GM23338 (cell line): Measurements from ENCODE around the gene ZNF518A. TPM values are rescaled to one million over a fixed set of nuclear protein-coding genes. Genes with fewer than 3 reads are reported as not detected.

ENCODE experiments used
- ATAC-seq: fragments of 200-7000 bp; cut with Tn5 transposase; 3 replicates; pipeline ENCODE4 v1.9.1; 2020
- DNase-seq: peaks from one replicate; pipeline ENCODE4 v3.0.0-alpha.2; 2015; ENCODE audit warnings: low spot score
- H2AFZ ChIP-seq: fragments of 200-600 bp; sonication (generic); 2 replicates; pipeline ENCODE4 v1.8.0; 2016; ENCODE audit warnings: antibody characterized with exemption, mild to moderate bottlenecking, moderate library complexity
- H3F3A ChIP-seq: fragments of 200-600 bp; sonication (generic); replicated peaks from 2 replicates; pipeline ENCODE4 v1.8.0; 2017; ENCODE audit warnings: antibody characterized with exemption, mixed run types, low read depth
- H3K27ac ChIP-seq: fragments of 200-600 bp; sonication (generic); 2 replicates; pipeline ENCODE4 v1.6.1; 2016; ENCODE audit warnings: low read depth
- H3K27me3 ChIP-seq: fragments of 200-600 bp; sonication (generic); 2 replicates; pipeline ENCODE4 v1.8.0; 2016; ENCODE audit warnings: mild to moderate bottlenecking, mixed run types, moderate library complexity; ENCODE audit not compliant: insufficient read depth
- H3K36me3 ChIP-seq: fragments of 200-600 bp; sonication (generic); 2 replicates; pipeline ENCODE4 v1.8.0; 2016; ENCODE audit warnings: mild to moderate bottlenecking; ENCODE audit not compliant: insufficient read depth
- H3K4me1 ChIP-seq: fragments of 200-600 bp; sonication (generic); 2 replicates; pipeline ENCODE4 v1.8.0; 2016; ENCODE audit warnings: mild to moderate bottlenecking, moderate library complexity; ENCODE audit not compliant: insufficient read depth
- H3K4me2 ChIP-seq: fragments of 200-600 bp; sonication (generic); 2 replicates; pipeline ENCODE4 v1.7.1; 2017; ENCODE audit warnings: mixed run types
- H3K4me3 ChIP-seq: fragments of 200-600 bp; sonication (generic); 2 replicates; pipeline ENCODE4 v1.6.1; 2016; ENCODE audit warnings: mixed run types
- H3K79me2 ChIP-seq: fragments of 200-600 bp; sonication (generic); replicated peaks from 2 replicates; pipeline ENCODE4 v1.8.0; 2017; ENCODE audit warnings: mild to moderate bottlenecking; ENCODE audit not compliant: insufficient read depth
- H3K9me2 ChIP-seq: fragments of 200-600 bp; sonication (generic); 2 replicates; pipeline ENCODE4 v1.8.0; 2017; ENCODE audit not compliant: insufficient read depth
- H4K20me1 ChIP-seq: fragments of 200-600 bp; sonication (generic); replicated peaks from 2 replicates; pipeline ENCODE4 v1.8.0; 2017; ENCODE audit warnings: mild to moderate bottlenecking; ENCODE audit not compliant: insufficient read depth
- H3K27ac Mint-ChIP-seq: 2 replicates; pipeline ENCODE4 v1.8.0; 2020; ENCODE audit warnings: inconsistent platforms, mild to moderate bottlenecking, moderate library complexity, mixed read lengths
- H3K27me3 Mint-ChIP-seq: 3 replicates; pipeline ENCODE4 v1.8.0; 2022; ENCODE audit warnings: low read depth, mild to moderate bottlenecking, moderate library complexity, mixed read lengths, inconsistent platforms; ENCODE audit not compliant: insufficient read depth, poor library complexity
- H3K36me3 Mint-ChIP-seq: 3 replicates; pipeline ENCODE4 v1.8.0; 2021; ENCODE audit warnings: low read depth, mild to moderate bottlenecking, inconsistent platforms, moderate library complexity, mixed read lengths
- H3K4me1 Mint-ChIP-seq: 3 replicates; pipeline ENCODE4 v1.8.0; 2020; ENCODE audit warnings: mild to moderate bottlenecking, inconsistent platforms, mixed read lengths
- H3K4me3 Mint-ChIP-seq: 3 replicates; pipeline ENCODE4 v1.8.0; 2021; ENCODE audit warnings: moderate library complexity, mild to moderate bottlenecking, inconsistent platforms, mixed read lengths
- H3K9me3 Mint-ChIP-seq: 3 replicates; pipeline ENCODE4 v1.8.0; 2020; ENCODE audit warnings: moderate library complexity, mild to moderate bottlenecking, inconsistent platforms, mixed read lengths
- CREB1 ChIP-seq: fragments of 250-450 bp; sonication (Bioruptor Pico); IDR thresholded peaks from 2 replicates; pipeline ENCODE4 v1.5.0; 2020; ENCODE audit warnings: low read depth, mild to moderate bottlenecking, moderate library complexity
- EZH2 ChIP-seq: fragments of 200-600 bp; sonication (generic); IDR thresholded peaks from one replicate; pipeline ENCODE4 v1.8.0; 2017; ENCODE audit warnings: antibody characterized with exemption, mild to moderate bottlenecking, low read depth; ENCODE audit not compliant: unreplicated experiment
- EZH2phosphoT487 ChIP-seq: fragments of 200-600 bp; sonication (generic); IDR thresholded peaks from one replicate; pipeline ENCODE4 v1.8.1; 2018; ENCODE audit warnings: antibody characterized with exemption; ENCODE audit not compliant: unreplicated experiment
- JUNB ChIP-seq: IDR thresholded peaks from one replicate; pipeline ENCODE4 v1.6.1; 2016; ENCODE audit warnings: antibody characterized with exemption; ENCODE audit not compliant: unreplicated experiment
- NANOG ChIP-seq: IDR thresholded peaks from 2 replicates; pipeline ENCODE4 v1.6.1; 2016; ENCODE audit warnings: antibody characterized with exemption, borderline replicate concordance
- POLR2AphosphoS5 ChIP-seq: IDR thresholded peaks from 2 replicates; pipeline ENCODE4 v1.6.1; 2016; ENCODE audit warnings: antibody characterized with exemption, low read depth
- STAT1 ChIP-seq: IDR thresholded peaks from one replicate; pipeline ENCODE4 v1.6.1; 2016; ENCODE audit warnings: antibody characterized with exemption; ENCODE audit not compliant: unreplicated experiment
- ZNF114 ChIP-seq: fragments of 250-450 bp; sonication (Bioruptor Pico); IDR thresholded peaks from 2 replicates; pipeline ENCODE4 v1.5.0; 2020; ENCODE audit warnings: mild to moderate bottlenecking, moderate library complexity
- ZNF331 ChIP-seq: fragments of 250-450 bp; sonication (Bioruptor Pico); IDR thresholded peaks from 2 replicates; pipeline ENCODE4 v1.5.0; 2020; ENCODE audit warnings: low read depth, mild to moderate bottlenecking, moderate library complexity
- polyA plus RNA-seq: library from polyadenylated mRNA; unstranded; fragments of >200 nt; fragmentation: Nextera tagmentation; extraction: Ambion mirVana; gene quantifications from 2 replicates; pipeline ENCODE4 v1.2.1, GENCODE V29; 2016
- total RNA-seq: library from RNA; depleted of rRNA; stranded (reverse); fragments of >200 nt; shearing (Covaris generic); gene quantifications from 2 replicates; pipeline ENCODE4 v1.2.3, GENCODE V29; 2014
- TF ChIP-seq, protein P1 (sequence below): fragments of 250-450 bp; sonication (Bioruptor Pico); IDR thresholded peaks from 2 replicates; pipeline ENCODE4 v1.5.0; 2020; ENCODE audit warnings: mild to moderate bottlenecking, moderate library complexity
- TF ChIP-seq, protein P2 (sequence below): IDR thresholded peaks from one replicate; pipeline ENCODE4 v1.6.1; 2018; ENCODE audit warnings: antibody characterized with exemption; ENCODE audit not compliant: unreplicated experiment
- TF ChIP-seq, protein P3 (sequence below): IDR thresholded peaks from 2 replicates; pipeline ENCODE4 v1.6.1; 2016; ENCODE audit warnings: antibody characterized with exemption
- TF ChIP-seq, protein P4 (sequence below), 2 experiments: fragments of 200-600 bp in 1 of 2; sonication (generic) in 1 of 2; conservative IDR thresholded peaks; 2 replicates each; pipeline versions ENCODE4 v1.5.1 to v1.6.1; 2016 to 2017; ENCODE audit warnings: antibody characterized with exemption in 2 of 2, low read depth in 2 of 2, mild to moderate bottlenecking in 2 of 2, moderate library complexity in 1 of 2

Gene ZNF518A
- total and polyA plus RNA-seq, 2 experiments from 2014 or later, result 44.6 to 52.1 TPM

DNA sequence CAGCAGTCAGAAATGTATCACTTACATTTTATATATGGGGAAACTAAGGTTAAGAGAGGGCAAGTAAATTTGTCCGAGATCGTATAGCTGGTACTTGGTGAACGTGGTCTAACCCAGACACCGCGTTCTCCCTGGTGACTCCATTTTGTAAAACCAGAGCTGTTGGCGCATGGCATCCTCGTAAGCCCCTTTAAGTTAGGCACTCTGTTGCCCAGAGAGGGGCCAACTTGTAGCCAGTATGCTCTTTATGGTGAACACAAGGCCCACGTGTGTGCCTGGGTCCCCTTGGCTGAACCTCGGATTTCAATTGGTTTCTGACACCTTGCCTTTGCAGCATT, 39.7 kb upstream of the ZNF518A start:
- Mint-ChIP-seq H3K4me1 (no peaks in the 10 kb centered on the region; the same call in 2 of the 3 replicates), H3K4me3 (peak overlapping the region; percentile 82), H3K36me3 (no peaks in the 10 kb centered on the region), H3K27me3 (peaks cover 5% of the 10 kb centered on the region), H3K27ac (peak overlapping the region; percentile 94), H3K9me3 (no peaks in the 10 kb centered on the region; the same call in 2 of the 3 replicates)
- H3K4me2 ChIP-seq, result peak overlapping the region; percentile 58; the same call in 1 of the 2 replicates
- H3K9me2 ChIP-seq, result peaks cover 10% of the 10 kb centered on the region
- H3K27ac ChIP-seq, result peak overlapping the region; percentile 82; the same call in 1 of the 2 replicates
- no peaks in the 10 kb centered on the region for H4K20me1 ChIP-seq
- H3K36me3 ChIP-seq, result no peaks in the 10 kb centered on the region
- no peaks in the 10 kb centered on the region for H3K79me2 ChIP-seq
- H3F3A ChIP-seq, result no peaks in the 10 kb centered on the region
- H3K27me3 ChIP-seq, result peaks cover 23% of the 10 kb centered on the region; the same call in 1 of the 2 replicates
- peak; percentile 8; the same call in 1 of the 3 replicates for ATAC-seq
- DNase-seq, result no peak
- no peaks in the 10 kb centered on the region for H3K4me1 ChIP-seq
- H2AFZ ChIP-seq, result peak overlapping the region; percentile 96
- peak overlapping the region; percentile 66 for H3K4me3 ChIP-seq
- TF ChIP-seq CREB1 (CRISPR knock-in tag) (no peak), ZNF114 (CRISPR knock-in tag) (no peak), JUNB (no peak), EZH2 (no peak), NANOG (no peak), ZNF331 (CRISPR knock-in tag) (no peak), EZH2phosphoT487 (no peak), POLR2AphosphoS5 (no peak), STAT1 (no peak)
- TF ChIP-seq, protein P1, sequence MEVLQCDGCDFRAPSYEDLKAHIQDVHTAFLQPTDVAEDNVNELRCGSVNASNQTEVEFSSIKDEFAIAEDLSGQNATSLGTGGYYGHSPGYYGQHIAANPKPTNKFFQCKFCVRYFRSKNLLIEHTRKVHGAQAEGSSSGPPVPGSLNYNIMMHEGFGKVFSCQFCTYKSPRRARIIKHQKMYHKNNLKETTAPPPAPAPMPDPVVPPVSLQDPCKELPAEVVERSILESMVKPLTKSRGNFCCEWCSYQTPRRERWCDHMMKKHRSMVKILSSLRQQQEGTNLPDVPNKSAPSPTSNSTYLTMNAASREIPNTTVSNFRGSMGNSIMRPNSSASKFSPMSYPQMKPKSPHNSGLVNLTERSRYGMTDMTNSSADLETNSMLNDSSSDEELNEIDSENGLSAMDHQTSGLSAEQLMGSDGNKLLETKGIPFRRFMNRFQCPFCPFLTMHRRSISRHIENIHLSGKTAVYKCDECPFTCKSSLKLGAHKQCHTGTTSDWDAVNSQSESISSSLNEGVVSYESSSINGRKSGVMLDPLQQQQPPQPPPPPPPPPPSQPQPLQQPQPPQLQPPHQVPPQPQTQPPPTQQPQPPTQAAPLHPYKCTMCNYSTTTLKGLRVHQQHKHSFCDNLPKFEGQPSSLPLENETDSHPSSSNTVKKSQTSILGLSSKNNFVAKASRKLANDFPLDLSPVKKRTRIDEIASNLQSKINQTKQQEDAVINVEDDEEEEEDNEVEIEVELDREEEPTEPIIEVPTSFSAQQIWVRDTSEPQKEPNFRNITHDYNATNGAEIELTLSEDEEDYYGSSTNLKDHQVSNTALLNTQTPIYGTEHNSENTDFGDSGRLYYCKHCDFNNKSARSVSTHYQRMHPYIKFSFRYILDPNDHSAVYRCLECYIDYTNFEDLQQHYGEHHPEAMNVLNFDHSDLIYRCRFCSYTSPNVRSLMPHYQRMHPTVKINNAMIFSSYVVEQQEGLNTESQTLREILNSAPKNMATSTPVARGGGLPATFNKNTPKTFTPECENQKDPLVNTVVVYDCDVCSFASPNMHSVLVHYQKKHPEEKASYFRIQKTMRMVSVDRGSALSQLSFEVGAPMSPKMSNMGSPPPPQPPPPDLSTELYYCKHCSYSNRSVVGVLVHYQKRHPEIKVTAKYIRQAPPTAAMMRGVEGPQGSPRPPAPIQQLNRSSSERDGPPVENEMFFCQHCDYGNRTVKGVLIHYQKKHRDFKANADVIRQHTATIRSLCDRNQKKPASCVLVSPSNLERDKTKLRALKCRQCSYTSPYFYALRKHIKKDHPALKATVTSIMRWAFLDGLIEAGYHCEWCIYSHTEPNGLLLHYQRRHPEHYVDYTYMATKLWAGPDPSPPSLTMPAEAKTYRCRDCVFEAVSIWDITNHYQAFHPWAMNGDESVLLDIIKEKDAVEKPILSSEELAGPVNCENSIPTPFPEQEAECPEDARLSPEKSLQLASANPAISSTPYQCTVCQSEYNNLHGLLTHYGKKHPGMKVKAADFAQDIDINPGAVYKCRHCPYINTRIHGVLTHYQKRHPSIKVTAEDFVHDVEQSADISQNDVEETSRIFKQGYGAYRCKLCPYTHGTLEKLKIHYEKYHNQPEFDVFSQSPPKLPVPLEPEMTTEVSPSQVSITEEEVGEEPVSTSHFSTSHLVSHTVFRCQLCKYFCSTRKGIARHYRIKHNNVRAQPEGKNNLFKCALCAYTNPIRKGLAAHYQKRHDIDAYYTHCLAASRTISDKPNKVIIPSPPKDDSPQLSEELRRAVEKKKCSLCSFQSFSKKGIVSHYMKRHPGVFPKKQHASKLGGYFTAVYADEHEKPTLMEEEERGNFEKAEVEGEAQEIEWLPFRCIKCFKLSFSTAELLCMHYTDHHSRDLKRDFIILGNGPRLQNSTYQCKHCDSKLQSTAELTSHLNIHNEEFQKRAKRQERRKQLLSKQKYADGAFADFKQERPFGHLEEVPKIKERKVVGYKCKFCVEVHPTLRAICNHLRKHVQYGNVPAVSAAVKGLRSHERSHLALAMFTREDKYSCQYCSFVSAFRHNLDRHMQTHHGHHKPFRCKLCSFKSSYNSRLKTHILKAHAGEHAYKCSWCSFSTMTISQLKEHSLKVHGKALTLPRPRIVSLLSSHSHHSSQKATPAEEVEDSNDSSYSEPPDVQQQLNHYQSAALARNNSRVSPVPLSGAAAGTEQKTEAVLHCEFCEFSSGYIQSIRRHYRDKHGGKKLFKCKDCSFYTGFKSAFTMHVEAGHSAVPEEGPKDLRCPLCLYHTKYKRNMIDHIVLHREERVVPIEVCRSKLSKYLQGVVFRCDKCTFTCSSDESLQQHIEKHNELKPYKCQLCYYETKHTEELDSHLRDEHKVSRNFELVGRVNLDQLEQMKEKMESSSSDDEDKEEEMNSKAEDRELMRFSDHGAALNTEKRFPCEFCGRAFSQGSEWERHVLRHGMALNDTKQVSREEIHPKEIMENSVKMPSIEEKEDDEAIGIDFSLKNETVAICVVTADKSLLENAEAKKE, result no peak
- TF ChIP-seq, protein P2, sequence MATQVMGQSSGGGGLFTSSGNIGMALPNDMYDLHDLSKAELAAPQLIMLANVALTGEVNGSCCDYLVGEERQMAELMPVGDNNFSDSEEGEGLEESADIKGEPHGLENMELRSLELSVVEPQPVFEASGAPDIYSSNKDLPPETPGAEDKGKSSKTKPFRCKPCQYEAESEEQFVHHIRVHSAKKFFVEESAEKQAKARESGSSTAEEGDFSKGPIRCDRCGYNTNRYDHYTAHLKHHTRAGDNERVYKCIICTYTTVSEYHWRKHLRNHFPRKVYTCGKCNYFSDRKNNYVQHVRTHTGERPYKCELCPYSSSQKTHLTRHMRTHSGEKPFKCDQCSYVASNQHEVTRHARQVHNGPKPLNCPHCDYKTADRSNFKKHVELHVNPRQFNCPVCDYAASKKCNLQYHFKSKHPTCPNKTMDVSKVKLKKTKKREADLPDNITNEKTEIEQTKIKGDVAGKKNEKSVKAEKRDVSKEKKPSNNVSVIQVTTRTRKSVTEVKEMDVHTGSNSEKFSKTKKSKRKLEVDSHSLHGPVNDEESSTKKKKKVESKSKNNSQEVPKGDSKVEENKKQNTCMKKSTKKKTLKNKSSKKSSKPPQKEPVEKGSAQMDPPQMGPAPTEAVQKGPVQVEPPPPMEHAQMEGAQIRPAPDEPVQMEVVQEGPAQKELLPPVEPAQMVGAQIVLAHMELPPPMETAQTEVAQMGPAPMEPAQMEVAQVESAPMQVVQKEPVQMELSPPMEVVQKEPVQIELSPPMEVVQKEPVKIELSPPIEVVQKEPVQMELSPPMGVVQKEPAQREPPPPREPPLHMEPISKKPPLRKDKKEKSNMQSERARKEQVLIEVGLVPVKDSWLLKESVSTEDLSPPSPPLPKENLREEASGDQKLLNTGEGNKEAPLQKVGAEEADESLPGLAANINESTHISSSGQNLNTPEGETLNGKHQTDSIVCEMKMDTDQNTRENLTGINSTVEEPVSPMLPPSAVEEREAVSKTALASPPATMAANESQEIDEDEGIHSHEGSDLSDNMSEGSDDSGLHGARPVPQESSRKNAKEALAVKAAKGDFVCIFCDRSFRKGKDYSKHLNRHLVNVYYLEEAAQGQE, result no peak
- TF ChIP-seq, protein P3, sequence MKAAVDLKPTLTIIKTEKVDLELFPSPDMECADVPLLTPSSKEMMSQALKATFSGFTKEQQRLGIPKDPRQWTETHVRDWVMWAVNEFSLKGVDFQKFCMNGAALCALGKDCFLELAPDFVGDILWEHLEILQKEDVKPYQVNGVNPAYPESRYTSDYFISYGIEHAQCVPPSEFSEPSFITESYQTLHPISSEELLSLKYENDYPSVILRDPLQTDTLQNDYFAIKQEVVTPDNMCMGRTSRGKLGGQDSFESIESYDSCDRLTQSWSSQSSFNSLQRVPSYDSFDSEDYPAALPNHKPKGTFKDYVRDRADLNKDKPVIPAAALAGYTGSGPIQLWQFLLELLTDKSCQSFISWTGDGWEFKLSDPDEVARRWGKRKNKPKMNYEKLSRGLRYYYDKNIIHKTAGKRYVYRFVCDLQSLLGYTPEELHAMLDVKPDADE, result no peak
- TF ChIP-seq, protein P4, sequence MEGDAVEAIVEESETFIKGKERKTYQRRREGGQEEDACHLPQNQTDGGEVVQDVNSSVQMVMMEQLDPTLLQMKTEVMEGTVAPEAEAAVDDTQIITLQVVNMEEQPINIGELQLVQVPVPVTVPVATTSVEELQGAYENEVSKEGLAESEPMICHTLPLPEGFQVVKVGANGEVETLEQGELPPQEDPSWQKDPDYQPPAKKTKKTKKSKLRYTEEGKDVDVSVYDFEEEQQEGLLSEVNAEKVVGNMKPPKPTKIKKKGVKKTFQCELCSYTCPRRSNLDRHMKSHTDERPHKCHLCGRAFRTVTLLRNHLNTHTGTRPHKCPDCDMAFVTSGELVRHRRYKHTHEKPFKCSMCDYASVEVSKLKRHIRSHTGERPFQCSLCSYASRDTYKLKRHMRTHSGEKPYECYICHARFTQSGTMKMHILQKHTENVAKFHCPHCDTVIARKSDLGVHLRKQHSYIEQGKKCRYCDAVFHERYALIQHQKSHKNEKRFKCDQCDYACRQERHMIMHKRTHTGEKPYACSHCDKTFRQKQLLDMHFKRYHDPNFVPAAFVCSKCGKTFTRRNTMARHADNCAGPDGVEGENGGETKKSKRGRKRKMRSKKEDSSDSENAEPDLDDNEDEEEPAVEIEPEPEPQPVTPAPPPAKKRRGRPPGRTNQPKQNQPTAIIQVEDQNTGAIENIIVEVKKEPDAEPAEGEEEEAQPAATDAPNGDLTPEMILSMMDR (conservative IDR thresholded peaks at IDR 0.05; ENCODE audit: low read depth in 2 of 2), result no peak
